PC-3 (cell line): ENCODE data around the gene SMG6. TPM values are rescaled to one million over a fixed set of nuclear protein-coding genes. Genes with fewer than 3 reads are reported as not detected.

Source experiments
- ATAC-seq: fragments of 200-7000 bp; cut with Tn5 transposase; 2 replicates; pipeline ENCODE4 v1.9.1; 2020; ENCODE audit warnings: mild to moderate bottlenecking, moderate library complexity
- BruUV-seq: library from RNA; stranded (reverse); fragments of 400-500 nt; replicated peaks from 2 replicates; lab custom pipeline; 2021; lab: Mats Ljungman, UMichigan
- CTCF ChIA-PET: fragments of 300-600 bp; sonication (Branson Sonifier 250); formaldehyde crosslinking; loops from one replicate; lab custom pipeline; 2022; ENCODE audit warnings: antibody characterized with exemption; lab: Charles Lee
- POLR2A ChIA-PET: fragments of 300-600 bp; sonication (Branson Sonifier 250); formaldehyde crosslinking; loops from one replicate; lab custom pipeline; 2022; ENCODE audit warnings: antibody characterized with exemption; ENCODE audit not compliant: unreplicated experiment; lab: Charles Lee
- DNase-seq: peaks from one replicate; pipeline ENCODE4 v3.0.0-alpha.2; 2015
- H2AFZ ChIP-seq: fragments of 300-600 bp; sonication (generic); 2 replicates; pipeline ENCODE4 v1.6.0; 2016; ENCODE audit warnings: antibody characterized with exemption, low read length
- H3F3A ChIP-seq: fragments of 300-600 bp; sonication (generic); one replicate; pipeline ENCODE4 v1.6.0; 2017; ENCODE audit warnings: antibody characterized with exemption, low read length, control low read depth, mild to moderate bottlenecking; ENCODE audit not compliant: unreplicated experiment
- H3K27ac ChIP-seq: fragments of 300-600 bp; sonication (generic); 2 replicates; pipeline ENCODE4 v1.5.1; 2016; ENCODE audit warnings: mild to moderate bottlenecking, low read length
- H3K27me3 ChIP-seq: fragments of 300-600 bp; sonication (generic); 2 replicates; pipeline ENCODE4 v1.6.1; 2016; ENCODE audit warnings: low read length, mixed read lengths
- H3K36me3 ChIP-seq: fragments of 300-600 bp; sonication (generic); 2 replicates; pipeline ENCODE4 v1.6.1; 2016; ENCODE audit warnings: low read depth, mixed run types, low read length, mixed read lengths
- H3K4me1 ChIP-seq: fragments of 300-600 bp; sonication (generic); 2 replicates; pipeline ENCODE4 v1.5.1; 2016; ENCODE audit warnings: low read length; ENCODE audit not compliant: insufficient read depth
- H3K4me2 ChIP-seq: fragments of 300-600 bp; sonication (generic); 2 replicates; pipeline ENCODE4 v1.6.0; 2016; ENCODE audit warnings: low read length
- H3K4me3 ChIP-seq: fragments of 300-600 bp; sonication (generic); 2 replicates; pipeline ENCODE4 v1.5.1; 2016; ENCODE audit warnings: mild to moderate bottlenecking, low read length, mixed read lengths
- H3K79me2 ChIP-seq: fragments of 300-600 bp; sonication (generic); 2 replicates; pipeline ENCODE4 v1.6.1; 2017; ENCODE audit warnings: low read length, mixed read lengths
- H3K9ac ChIP-seq: fragments of 300-600 bp; sonication (generic); 2 replicates; pipeline ENCODE4 v1.6.0; 2016; ENCODE audit warnings: mild to moderate bottlenecking, low read length
- H3K9me2 ChIP-seq: fragments of 300-600 bp; sonication (generic); replicated peaks from 2 replicates; pipeline ENCODE4 v1.6.1; 2016; ENCODE audit warnings: mixed run types, low read length, mixed read lengths
- H3K9me3 ChIP-seq: fragments of 300-600 bp; sonication (generic); 2 replicates; pipeline ENCODE4 v1.6.1; 2016; ENCODE audit warnings: low read length, mixed read lengths
- H4K20me1 ChIP-seq: fragments of 300-600 bp; sonication (generic); 2 replicates; pipeline ENCODE4 v1.6.1; 2016; ENCODE audit warnings: low read length, mixed read lengths
- EZH2 ChIP-seq: fragments of 300-600 bp; sonication (generic); IDR thresholded peaks from one replicate; pipeline ENCODE4 v1.6.1; 2017; ENCODE audit warnings: antibody characterized with exemption, mild to moderate bottlenecking, low read length; ENCODE audit not compliant: unreplicated experiment
- EZH2phosphoT487 ChIP-seq: fragments of 300-600 bp; sonication (generic); IDR thresholded peaks from 2 replicates; pipeline ENCODE4 v1.6.1; 2018; ENCODE audit warnings: mild to moderate bottlenecking, antibody characterized with exemption, low read length, borderline replicate concordance
- intact Hi-C: fragments of 100-400 bp; cut with micrococcal nuclease; formaldehyde crosslinking; loops from 2 replicates; pipeline ENCODE4 v1.9.0; 2023
- total RNA-seq: library from RNA; depleted of rRNA; stranded (reverse); fragments of >200 nt; gene quantifications from 2 replicates; pipeline ENCODE4 v1.2.3, GENCODE V29; 2014
- TF ChIP-seq, protein P1 (sequence below): fragments of 300-600 bp; sonication (generic); conservative IDR thresholded peaks from 2 replicates; pipeline ENCODE4 v1.5.1; 2017; ENCODE audit warnings: antibody characterized with exemption, low read depth, mild to moderate bottlenecking, low read length

SMG6 gene
- total RNA-seq, 1 experiment from 2014 or later = 13.4 TPM

DNA sequence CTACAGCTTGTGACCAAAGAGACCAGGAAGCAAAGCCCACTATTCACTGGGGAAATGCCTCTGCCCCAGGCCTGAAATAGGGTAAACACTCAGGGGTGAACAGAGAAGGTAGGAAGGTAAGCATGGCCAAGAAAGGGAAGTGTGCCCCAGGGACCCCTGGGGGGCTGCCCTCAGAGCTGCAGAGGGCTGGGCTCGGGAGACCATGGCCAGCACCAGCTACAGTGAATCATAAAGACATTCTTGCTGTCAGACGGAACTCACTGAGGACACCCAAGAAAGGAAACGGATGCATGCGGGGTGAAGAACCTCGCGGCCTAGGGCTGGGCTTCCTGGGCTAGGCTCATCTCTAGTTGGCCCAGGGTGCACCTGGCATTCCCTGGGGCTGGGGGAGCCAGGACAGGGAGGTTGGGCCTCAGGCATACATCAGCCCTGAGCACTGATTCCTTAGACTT lies 239.0 kb downstream of the SMG6 start:
- no peak for TF ChIP-seq EZH2
- no peak for TF ChIP-seq EZH2phosphoT487
- TF ChIP-seq, protein P1, sequence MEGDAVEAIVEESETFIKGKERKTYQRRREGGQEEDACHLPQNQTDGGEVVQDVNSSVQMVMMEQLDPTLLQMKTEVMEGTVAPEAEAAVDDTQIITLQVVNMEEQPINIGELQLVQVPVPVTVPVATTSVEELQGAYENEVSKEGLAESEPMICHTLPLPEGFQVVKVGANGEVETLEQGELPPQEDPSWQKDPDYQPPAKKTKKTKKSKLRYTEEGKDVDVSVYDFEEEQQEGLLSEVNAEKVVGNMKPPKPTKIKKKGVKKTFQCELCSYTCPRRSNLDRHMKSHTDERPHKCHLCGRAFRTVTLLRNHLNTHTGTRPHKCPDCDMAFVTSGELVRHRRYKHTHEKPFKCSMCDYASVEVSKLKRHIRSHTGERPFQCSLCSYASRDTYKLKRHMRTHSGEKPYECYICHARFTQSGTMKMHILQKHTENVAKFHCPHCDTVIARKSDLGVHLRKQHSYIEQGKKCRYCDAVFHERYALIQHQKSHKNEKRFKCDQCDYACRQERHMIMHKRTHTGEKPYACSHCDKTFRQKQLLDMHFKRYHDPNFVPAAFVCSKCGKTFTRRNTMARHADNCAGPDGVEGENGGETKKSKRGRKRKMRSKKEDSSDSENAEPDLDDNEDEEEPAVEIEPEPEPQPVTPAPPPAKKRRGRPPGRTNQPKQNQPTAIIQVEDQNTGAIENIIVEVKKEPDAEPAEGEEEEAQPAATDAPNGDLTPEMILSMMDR = no peak
- H3K4me3 ChIP-seq = no peak overlapping the region
- no TSS peak for BruUV-seq
- H2AFZ ChIP-seq = no peak overlapping the region
- no peak overlapping the region for H3K27ac ChIP-seq
- ChIA-PET POLR2A (no interaction called here), CTCF (no interaction called here)
- no peaks in the 10 kb centered on the region for H3K79me2 ChIP-seq
- H3K27me3 ChIP-seq = no peaks in the 10 kb centered on the region
- DNase-seq (no peak), ATAC-seq (no peak)
- H3K4me1 ChIP-seq = peaks cover 20% of the 10 kb centered on the region
- H4K20me1 ChIP-seq = no peaks in the 10 kb centered on the region
- H3F3A ChIP-seq = no peaks in the 10 kb centered on the region
- H3K9me3 ChIP-seq = no peaks in the 10 kb centered on the region
- H3K9ac ChIP-seq = no peak overlapping the region
- intact Hi-C loops = no loop called here
- H3K9me2 ChIP-seq = no peaks in the 10 kb centered on the region
- H3K4me2 ChIP-seq = no peak overlapping the region
- no peaks in the 10 kb centered on the region for H3K36me3 ChIP-seq

DNA sequence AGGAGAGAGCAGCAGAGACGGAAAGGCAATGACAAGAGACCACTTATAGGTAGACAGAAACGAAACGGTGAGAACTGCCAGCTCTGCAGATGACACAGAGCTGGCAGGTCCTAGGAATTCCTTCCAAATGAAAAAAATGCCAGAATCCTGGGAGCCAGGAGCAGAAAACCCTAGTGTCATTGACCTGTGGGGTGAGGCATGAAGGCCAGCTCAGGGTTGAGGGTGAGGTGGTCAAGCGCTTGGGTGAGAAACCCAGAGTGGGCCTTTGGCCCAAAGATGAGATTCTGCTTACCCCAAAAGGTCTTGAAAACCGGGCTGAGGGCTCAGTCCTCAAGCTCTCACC lies 239.5 kb downstream of the SMG6 start:
- Histone ChIP-seq H4K20me1 (no peaks in the 10 kb centered on the region), H3K9me3 (no peaks in the 10 kb centered on the region), H3K4me1 (peaks cover 17% of the 10 kb centered on the region), H3F3A (no peaks in the 10 kb centered on the region), H3K4me3 (no peak overlapping the region), H3K27me3 (no peaks in the 10 kb centered on the region), H3K9me2 (no peaks in the 10 kb centered on the region), H3K36me3 (no peaks in the 10 kb centered on the region), H3K9ac (no peak overlapping the region), H3K4me2 (no peak overlapping the region), H3K79me2 (no peaks in the 10 kb centered on the region), H2AFZ (no peak overlapping the region), H3K27ac (no peak overlapping the region)
- ATAC-seq (no peak), DNase-seq (no peak)
- ChIA-PET POLR2A (no interaction called here), CTCF (no interaction called here)
- intact Hi-C loops = no loop called here
- no TSS peak for BruUV-seq
- TF ChIP-seq EZH2 (no peak), EZH2phosphoT487 (no peak)
- TF ChIP-seq, protein P1 = no peak

DNA sequence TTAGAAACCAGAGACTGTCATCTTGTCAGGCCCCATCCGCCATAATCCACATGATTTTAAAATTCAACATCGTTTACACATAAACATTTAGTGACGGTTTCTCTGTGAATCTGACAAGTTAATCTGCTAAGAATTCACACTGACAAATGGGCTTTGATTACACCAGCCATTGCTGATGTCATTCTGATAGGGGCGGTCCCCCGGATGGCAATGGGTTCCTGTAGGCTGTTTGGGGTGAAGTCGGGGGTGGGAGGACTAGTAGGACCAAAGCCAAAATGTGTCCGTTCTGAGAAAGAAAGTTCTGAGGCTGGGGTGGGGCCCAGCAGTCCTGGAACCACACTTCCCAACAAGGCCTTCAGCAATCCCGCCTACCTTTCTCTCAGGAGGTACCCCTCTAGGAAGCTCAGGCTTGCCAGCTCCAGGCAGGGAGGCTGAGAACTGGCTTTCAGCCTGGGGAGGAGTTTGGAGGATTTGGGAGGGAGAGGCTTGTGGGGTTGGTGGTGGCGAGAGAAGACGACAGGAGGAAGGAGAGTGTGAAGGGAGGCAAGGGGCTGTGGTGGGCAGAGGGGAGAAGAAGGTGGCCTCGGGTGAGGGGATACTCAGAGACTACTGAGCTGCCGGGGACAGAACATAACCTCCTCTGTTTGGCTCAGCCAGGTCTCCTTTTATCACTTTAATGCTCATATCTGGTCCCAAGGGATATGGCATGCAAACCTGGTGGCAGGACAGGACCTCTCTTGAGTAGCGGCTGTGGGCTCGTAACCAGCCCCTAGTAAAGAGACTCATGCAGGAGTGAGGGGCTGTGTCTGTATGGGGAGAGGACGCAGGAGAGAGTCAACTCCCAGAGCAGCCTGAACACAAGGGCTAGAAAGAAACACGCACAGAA lies 240.1 kb downstream of the SMG6 start:
- Histone ChIP-seq H4K20me1 (no peaks in the 10 kb centered on the region), H3K9me3 (no peaks in the 10 kb centered on the region), H3K27ac (no peak overlapping the region), H3F3A (no peaks in the 10 kb centered on the region), H3K27me3 (no peaks in the 10 kb centered on the region), H3K36me3 (no peaks in the 10 kb centered on the region), H3K9me2 (no peaks in the 10 kb centered on the region), H3K79me2 (no peaks in the 10 kb centered on the region), H2AFZ (no peak overlapping the region), H3K4me2 (no peak overlapping the region), H3K4me1 (peaks cover 11% of the 10 kb centered on the region), H3K4me3 (no peak overlapping the region), H3K9ac (no peak overlapping the region)
- ATAC-seq (no peak), DNase-seq (no peak)
- no TSS peak for BruUV-seq
- TF ChIP-seq EZH2 = no peak
- no peak for TF ChIP-seq EZH2phosphoT487
- TF ChIP-seq, protein P1 = no peak
- intact Hi-C loops = no loop called here
- ChIA-PET CTCF (no interaction called here), POLR2A (no interaction called here)
